HCT116 (cell line): ENCODE data around the gene OSTM1.

ENCODE experiments used
- CTCF ChIP-seq, 3 experiments: fragments of 200-600 bp in 1 of 3; sonication (generic) in 1 of 3; IDR thresholded peaks in 2 of 3; conservative IDR thresholded peaks in 1 of 3; 2 replicates each; pipeline ENCODE4 v1.5.1; 2012 to 2017; ENCODE audit warnings: low read depth in 2 of 3, low read length in 2 of 3, antibody characterized with exemption in 1 of 3, borderline replicate concordance in 1 of 3, control low read depth in 1 of 3, mild to moderate bottlenecking in 1 of 3, mixed read lengths in 1 of 3, mixed run types in 1 of 3, moderate library complexity in 1 of 3; ENCODE audit not compliant: insufficient read depth in 1 of 3
- POLR2A ChIP-seq: IDR thresholded peaks from 2 replicates; pipeline ENCODE4 v1.7.0; 2011; ENCODE audit warnings: borderline replicate concordance; ENCODE audit not compliant: insufficient read depth, insufficient read length; ENCODE audit errors: extremely low read depth

- TF ChIP-seq CTCF (IDR thresholded peaks at IDR 0.05 in 2 of 3, conservative IDR thresholded peaks at IDR 0.05 in 1 of 3; ENCODE audit: borderline replicate concordance in 1 of 3, insufficient read depth in 1 of 3, low read depth in 2 of 3, low read length in 2 of 3) (no peak), POLR2A (no peak)
Observed at GRCh38 chr6:108029226-108029921, 45.2 kb downstream of the OSTM1 start.
